RKO (cell line): ENCODE measurements around the gene RAD51D.
"Not testable (repeated sequence)": the region's sequence is repeated elsewhere in the genome, so short reads cannot be mapped to it uniquely, and the experiment has no call there.

Experiments
- DNase-seq: peaks from one replicate; pipeline ENCODE4 v3.0.0-alpha.2; 2016; ENCODE audit warnings: low spot score

RAD51D gene

GRCh38 chr17:35090707-35091106, 29.0 kb downstream of the RAD51D start:
- DNase-seq = not testable (repeated sequence)

GRCh38 chr17:35089586-35090296, 29.9 kb downstream of the RAD51D start:
- DNase-seq = no peak

GRCh38 chr17:35088881-35089585, 30.6 kb downstream of the RAD51D start:
- DNase-seq = peak; percentile 78

- DNase-seq = peak; percentile 66
Measured at GRCh38 chr17:35088356-35088880, 31.2 kb downstream of the RAD51D start.

- peak; percentile 63 for DNase-seq
Measured at GRCh38 chr17:35087731-35088355, 31.8 kb downstream of the RAD51D start.

GRCh38 chr17:35086931-35087573, 32.6 kb downstream of the RAD51D start:
- peak; percentile 47 for DNase-seq

- no peak for DNase-seq
Measured at GRCh38 chr17:35086164-35086563, 33.5 kb downstream of the RAD51D start.

- DNase-seq = peak; percentile 93
Measured at GRCh38 chr17:35084987-35085386, 34.7 kb downstream of the RAD51D start.

- no peak for DNase-seq
Measured at GRCh38 chr17:35083071-35083470, 36.6 kb downstream of the RAD51D start.

- DNase-seq = peak; percentile 92
Measured at GRCh38 chr17:35082073-35082657, 37.5 kb downstream of the RAD51D start.

GRCh38 chr17:35081638-35082037, 38.0 kb downstream of the RAD51D start:
- no peak for DNase-seq

GRCh38 chr17:35080536-35080935, 39.1 kb downstream of the RAD51D start:
- DNase-seq = no peak

- no peak for DNase-seq
Measured at GRCh38 chr17:35079547-35080423, 39.9 kb downstream of the RAD51D start.

GRCh38 chr17:35076874-35077273, 42.8 kb downstream of the RAD51D start:
- no peak for DNase-seq

GRCh38 chr17:35074711-35075707, 44.7 kb downstream of the RAD51D start:
- no peak for DNase-seq

GRCh38 chr17:35073991-35074627, 45.6 kb downstream of the RAD51D start:
- DNase-seq = no peak

GRCh38 chr17:35073183-35073790, 46.4 kb downstream of the RAD51D start:
- no peak for DNase-seq

GRCh38 chr17:35069311-35069710, 50.3 kb downstream of the RAD51D start:
- DNase-seq = no peak

- DNase-seq = no peak
Measured at GRCh38 chr17:35068249-35068648, 51.4 kb downstream of the RAD51D start.
